GM12892 (cell line): ENCODE data around the gene PTPRS.

Experiments
- POLR2A ChIP-seq: IDR thresholded peaks from 2 replicates; pipeline ENCODE4 v1.6.1; 2011; ENCODE audit warnings: low read depth, low read length, control low read depth
- POLR2AphosphoS5 ChIP-seq: IDR thresholded peaks from 2 replicates; pipeline ENCODE4 v1.6.1; 2011; ENCODE audit warnings: low read depth, low read length, control low read depth
- TAF1 ChIP-seq: IDR thresholded peaks from 2 replicates; pipeline ENCODE4 v1.6.1; 2011; ENCODE audit warnings: low read depth, mild to moderate bottlenecking, control low read depth, low read length, borderline replicate concordance

- TF ChIP-seq POLR2A (no peak), TAF1 (no peak), POLR2AphosphoS5 (no peak)
These were observed 1.4 kb upstream of the PTPRS start for GRCh38 chr19:5341981-5342380.
